Measurements from ENCODE around the gene TTC39C. TPM values are rescaled to one million over a fixed set of nuclear protein-coding genes. Genes with fewer than 3 reads are reported as not detected.
"Not testable (repeated sequence)": the region's sequence is repeated elsewhere in the genome, so short reads cannot be mapped to it uniquely, and the experiment has no call there.

The TTC39C gene
- total RNA-seq, 1 donor from 2014 or later = 23.5 TPM

DNA sequence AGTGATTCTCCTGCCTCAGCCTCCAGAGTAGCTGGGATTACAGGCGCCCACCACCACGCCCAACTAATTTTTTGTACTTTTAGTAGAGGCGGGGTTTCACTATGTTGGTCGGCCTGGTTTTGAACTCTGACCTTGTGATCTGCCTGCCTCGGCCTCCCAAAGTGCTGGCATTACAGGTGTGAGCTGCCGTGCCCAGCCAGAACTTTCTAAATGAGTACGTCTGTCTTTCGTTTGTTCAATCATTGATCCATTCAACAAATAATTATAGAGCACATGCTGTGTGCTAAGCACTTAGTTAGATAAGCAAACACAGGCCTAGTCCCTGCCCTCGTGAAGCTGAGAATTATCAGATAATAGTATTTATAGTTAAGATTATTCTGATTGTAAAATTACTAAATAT, 56.5 kb downstream of the TTC39C start:
- H3K27me3 Mint-ChIP-seq (ENCODE audit: low read depth) = no peaks in the 10 kb centered on the region
- TF ChIP-seq, protein P1, sequence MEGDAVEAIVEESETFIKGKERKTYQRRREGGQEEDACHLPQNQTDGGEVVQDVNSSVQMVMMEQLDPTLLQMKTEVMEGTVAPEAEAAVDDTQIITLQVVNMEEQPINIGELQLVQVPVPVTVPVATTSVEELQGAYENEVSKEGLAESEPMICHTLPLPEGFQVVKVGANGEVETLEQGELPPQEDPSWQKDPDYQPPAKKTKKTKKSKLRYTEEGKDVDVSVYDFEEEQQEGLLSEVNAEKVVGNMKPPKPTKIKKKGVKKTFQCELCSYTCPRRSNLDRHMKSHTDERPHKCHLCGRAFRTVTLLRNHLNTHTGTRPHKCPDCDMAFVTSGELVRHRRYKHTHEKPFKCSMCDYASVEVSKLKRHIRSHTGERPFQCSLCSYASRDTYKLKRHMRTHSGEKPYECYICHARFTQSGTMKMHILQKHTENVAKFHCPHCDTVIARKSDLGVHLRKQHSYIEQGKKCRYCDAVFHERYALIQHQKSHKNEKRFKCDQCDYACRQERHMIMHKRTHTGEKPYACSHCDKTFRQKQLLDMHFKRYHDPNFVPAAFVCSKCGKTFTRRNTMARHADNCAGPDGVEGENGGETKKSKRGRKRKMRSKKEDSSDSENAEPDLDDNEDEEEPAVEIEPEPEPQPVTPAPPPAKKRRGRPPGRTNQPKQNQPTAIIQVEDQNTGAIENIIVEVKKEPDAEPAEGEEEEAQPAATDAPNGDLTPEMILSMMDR (conservative IDR thresholded peaks at IDR 0.05) = no peak
- no peak overlapping the region for H3K4me3 Mint-ChIP-seq
- H3K27ac Mint-ChIP-seq (ENCODE audit: unreplicated experiment) = no peak overlapping the region
- peaks cover 4% of the 10 kb centered on the region for H3K9me3 Mint-ChIP-seq
- peaks cover under 1% of the 10 kb centered on the region for H3K4me1 Mint-ChIP-seq
- peaks cover 16% of the 10 kb centered on the region for H3K36me3 Mint-ChIP-seq (ENCODE audit: low read depth)
- DNase-seq (ENCODE audit: low read depth, low spot score) = no peak

DNA sequence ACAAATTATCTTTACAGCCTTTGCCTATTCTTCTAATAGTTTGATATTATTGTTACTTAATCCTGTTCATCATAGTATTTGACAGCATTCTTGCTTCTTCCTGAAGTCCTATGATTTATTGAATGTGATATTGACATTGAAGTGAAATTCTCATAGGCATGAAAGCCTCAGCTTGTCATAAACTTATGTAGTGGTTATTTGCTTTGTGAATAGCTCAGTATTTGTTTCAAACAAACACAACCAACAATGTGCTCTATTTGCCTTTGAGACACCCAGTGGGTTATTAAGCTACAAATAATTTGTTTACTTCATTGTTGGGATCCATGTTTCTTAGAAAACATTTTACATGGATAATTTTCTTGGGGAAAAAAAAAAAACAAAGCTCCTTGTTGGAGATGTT, 57.2 kb downstream of the TTC39C start:
- Mint-ChIP-seq H3K9me3 (peaks cover 4% of the 10 kb centered on the region), H3K4me3 (no peak overlapping the region), H3K27ac (ENCODE audit: unreplicated experiment) (no peak overlapping the region), H3K4me1 (peaks cover 6% of the 10 kb centered on the region), H3K27me3 (ENCODE audit: low read depth) (no peaks in the 10 kb centered on the region), H3K36me3 (ENCODE audit: low read depth) (peaks cover 16% of the 10 kb centered on the region)
- DNase-seq (ENCODE audit: low read depth, low spot score) = no peak
- TF ChIP-seq, protein P1 (conservative IDR thresholded peaks at IDR 0.05) = no peak

DNA sequence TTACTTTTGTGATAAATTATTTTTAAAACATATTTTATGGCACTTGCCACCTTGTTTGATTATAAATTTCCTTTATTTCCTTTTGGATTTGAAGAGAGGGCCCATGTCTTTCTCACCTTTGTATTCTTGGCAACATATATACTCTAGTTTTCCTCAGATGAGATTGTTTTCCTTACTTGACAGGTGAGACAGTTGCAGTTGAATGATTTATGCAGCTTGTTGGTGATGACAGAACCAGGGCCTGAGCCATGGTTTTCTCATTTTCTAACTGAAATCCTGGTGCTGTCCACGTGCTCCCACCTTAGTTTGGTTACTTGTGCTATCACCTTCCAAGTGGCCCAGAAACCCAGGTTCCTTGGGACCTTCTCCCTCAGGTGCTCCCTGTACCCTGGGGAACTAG, 58.2 kb downstream of the TTC39C start:
- Mint-ChIP-seq H3K27me3 (ENCODE audit: low read depth) (no peaks in the 10 kb centered on the region), H3K4me1 (peaks cover 11% of the 10 kb centered on the region), H3K9me3 (peaks cover 4% of the 10 kb centered on the region), H3K36me3 (ENCODE audit: low read depth) (peaks cover 15% of the 10 kb centered on the region), H3K4me3 (no peak overlapping the region), H3K27ac (ENCODE audit: unreplicated experiment) (peak overlapping the region; percentile 12)
- TF ChIP-seq, protein P1 (conservative IDR thresholded peaks at IDR 0.05) = no peak
- DNase-seq (ENCODE audit: low read depth, low spot score) = no peak

DNA sequence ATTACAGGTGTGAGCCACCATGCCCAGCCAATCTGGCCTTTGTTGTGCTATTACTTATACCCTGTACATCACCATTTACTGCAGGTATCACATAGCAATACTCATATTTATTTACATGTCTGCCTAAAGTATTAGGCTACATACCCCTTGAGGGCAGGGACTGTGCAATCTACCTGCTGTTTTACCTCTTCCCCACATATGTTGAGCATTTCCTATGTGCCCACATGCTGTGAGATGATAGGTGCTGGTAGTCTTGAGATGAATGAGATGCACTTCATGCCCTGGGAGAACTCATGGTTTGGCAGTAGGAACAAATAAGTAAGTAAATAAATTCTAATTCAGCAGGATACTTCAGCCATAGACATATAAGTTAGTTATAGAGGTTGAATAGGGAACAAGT, 59.2 kb downstream of the TTC39C start:
- Mint-ChIP-seq H3K4me1 (peaks cover 11% of the 10 kb centered on the region), H3K36me3 (ENCODE audit: low read depth) (peaks cover 16% of the 10 kb centered on the region), H3K4me3 (no peak overlapping the region), H3K27ac (ENCODE audit: unreplicated experiment) (no peak overlapping the region), H3K27me3 (ENCODE audit: low read depth) (no peaks in the 10 kb centered on the region), H3K9me3 (peaks cover 4% of the 10 kb centered on the region)
- TF ChIP-seq, protein P1 (conservative IDR thresholded peaks at IDR 0.05) = no peak
- DNase-seq (ENCODE audit: low read depth, low spot score) = no peak

DNA sequence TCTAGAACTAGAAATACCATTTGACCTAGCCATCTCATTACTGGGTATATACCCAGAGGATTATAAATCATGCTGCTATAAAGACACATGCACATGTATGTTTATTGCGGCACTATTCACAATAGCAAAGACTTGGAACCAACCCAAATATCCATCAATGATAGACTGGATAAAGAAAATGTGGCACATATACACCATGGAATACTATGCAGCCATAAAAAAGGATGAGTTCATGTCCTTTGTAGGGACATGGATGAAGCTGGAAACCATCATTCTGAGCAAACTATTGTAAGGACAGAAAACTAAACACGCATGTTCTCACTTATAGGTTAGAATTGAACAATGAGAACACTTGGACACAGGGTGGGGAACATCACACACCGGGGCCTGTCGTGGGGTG, 60.2 kb downstream of the TTC39C start:
- not testable (repeated sequence) for H3K9me3 Mint-ChIP-seq; H3K27ac Mint-ChIP-seq (ENCODE audit: unreplicated experiment); H3K27me3 Mint-ChIP-seq (ENCODE audit: low read depth); DNase-seq (ENCODE audit: low read depth, low spot score); H3K4me3 Mint-ChIP-seq
- peaks cover 11% of the 10 kb centered on the region for H3K4me1 Mint-ChIP-seq
- peaks cover 16% of the 10 kb centered on the region for H3K36me3 Mint-ChIP-seq (ENCODE audit: low read depth)

DNA sequence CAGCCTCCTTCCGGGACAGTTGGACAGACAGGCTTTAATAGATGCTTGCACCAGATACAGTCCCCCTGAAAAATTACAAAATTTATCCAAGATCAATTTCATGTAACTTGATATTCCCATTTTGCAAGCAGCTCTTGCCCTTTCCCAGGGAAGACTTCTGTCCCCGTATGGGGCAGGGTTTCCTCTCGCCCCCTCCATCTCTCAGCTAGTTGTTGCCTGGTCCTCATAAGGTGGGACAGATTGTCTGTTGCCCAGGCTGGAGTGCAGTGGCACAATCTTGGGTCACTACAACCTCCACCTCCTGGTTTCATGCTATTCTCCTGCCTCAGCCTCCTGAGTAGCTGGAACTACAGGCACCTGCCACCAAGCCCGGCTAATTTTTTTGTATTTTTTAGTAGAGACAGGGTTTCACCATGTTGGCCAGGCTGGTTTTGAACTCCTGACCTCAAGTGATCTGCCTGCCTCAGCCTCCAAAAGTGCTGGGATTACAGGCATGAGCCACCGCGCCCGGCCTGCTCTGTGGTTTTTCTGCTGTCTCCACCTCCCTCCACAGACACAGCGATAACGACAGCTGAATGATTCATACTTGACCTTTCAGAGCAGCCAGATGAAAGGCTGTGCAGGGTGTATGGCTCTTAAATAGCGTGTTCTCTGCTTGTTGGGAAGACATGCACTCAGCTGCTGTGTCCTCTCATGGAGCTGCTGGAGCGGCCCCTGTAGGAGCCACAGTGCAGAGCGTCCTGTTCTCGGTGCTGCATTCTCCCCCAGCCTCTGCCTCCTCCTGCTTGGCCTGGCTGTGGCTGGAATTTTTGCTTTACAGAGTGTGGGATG, 61.4 kb downstream of the TTC39C start:
- Mint-ChIP-seq H3K4me1 (peaks cover 11% of the 10 kb centered on the region), H3K36me3 (ENCODE audit: low read depth) (peaks cover 19% of the 10 kb centered on the region), H3K9me3 (peaks cover 4% of the 10 kb centered on the region), H3K27me3 (ENCODE audit: low read depth) (no peaks in the 10 kb centered on the region), H3K4me3 (no peak overlapping the region), H3K27ac (ENCODE audit: unreplicated experiment) (no peak overlapping the region)
- DNase-seq (ENCODE audit: low read depth, low spot score) = peak; percentile 2
- TF ChIP-seq, protein P1 (conservative IDR thresholded peaks at IDR 0.05) = no peak

Measured in neural crest cell (in vitro differentiated cells).